ENCODE data around the gene TINCR.

The TINCR gene

DNA sequence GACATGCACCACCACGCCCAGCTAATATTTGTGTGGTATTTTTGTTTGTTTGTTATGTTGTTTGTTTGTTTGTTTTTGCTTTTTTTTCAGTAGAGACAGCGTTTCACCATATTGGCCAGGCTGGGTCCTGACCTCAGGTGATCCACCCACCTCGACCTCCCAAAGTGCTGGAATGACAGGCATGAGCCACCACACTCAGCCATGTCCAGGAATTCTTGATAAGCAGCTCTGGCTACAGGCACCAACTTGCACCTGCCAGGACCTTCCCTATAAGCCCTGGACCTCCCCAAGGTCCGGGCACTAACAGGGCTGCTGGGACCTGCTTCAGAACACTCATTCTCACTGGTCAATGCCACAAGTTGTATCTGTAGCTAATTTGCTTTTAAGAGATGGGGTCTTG, 48.7 kb downstream of the TINCR start:
- no peak for ATAC-seq
- TF ChIP-seq ZFP30 (CRISPR knock-in tag; IDR thresholded peaks at IDR 0.05) (no peak), ZNF70 (CRISPR knock-in tag; IDR thresholded peaks at IDR 0.05) (no peak)
- TF ChIP-seq, protein P1, sequence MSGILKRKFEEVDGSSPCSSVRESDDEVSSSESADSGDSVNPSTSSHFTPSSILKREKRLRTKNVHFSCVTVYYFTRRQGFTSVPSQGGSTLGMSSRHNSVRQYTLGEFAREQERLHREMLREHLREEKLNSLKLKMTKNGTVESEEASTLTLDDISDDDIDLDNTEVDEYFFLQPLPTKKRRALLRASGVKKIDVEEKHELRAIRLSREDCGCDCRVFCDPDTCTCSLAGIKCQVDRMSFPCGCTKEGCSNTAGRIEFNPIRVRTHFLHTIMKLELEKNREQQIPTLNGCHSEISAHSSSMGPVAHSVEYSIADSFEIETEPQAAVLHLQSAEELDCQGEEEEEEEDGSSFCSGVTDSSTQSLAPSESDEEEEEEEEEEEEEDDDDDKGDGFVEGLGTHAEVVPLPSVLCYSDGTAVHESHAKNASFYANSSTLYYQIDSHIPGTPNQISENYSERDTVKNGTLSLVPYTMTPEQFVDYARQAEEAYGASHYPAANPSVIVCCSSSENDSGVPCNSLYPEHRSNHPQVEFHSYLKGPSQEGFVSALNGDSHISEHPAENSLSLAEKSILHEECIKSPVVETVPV (CRISPR knock-in tag; IDR thresholded peaks at IDR 0.05), result no peak
- TF ChIP-seq, protein P2, sequence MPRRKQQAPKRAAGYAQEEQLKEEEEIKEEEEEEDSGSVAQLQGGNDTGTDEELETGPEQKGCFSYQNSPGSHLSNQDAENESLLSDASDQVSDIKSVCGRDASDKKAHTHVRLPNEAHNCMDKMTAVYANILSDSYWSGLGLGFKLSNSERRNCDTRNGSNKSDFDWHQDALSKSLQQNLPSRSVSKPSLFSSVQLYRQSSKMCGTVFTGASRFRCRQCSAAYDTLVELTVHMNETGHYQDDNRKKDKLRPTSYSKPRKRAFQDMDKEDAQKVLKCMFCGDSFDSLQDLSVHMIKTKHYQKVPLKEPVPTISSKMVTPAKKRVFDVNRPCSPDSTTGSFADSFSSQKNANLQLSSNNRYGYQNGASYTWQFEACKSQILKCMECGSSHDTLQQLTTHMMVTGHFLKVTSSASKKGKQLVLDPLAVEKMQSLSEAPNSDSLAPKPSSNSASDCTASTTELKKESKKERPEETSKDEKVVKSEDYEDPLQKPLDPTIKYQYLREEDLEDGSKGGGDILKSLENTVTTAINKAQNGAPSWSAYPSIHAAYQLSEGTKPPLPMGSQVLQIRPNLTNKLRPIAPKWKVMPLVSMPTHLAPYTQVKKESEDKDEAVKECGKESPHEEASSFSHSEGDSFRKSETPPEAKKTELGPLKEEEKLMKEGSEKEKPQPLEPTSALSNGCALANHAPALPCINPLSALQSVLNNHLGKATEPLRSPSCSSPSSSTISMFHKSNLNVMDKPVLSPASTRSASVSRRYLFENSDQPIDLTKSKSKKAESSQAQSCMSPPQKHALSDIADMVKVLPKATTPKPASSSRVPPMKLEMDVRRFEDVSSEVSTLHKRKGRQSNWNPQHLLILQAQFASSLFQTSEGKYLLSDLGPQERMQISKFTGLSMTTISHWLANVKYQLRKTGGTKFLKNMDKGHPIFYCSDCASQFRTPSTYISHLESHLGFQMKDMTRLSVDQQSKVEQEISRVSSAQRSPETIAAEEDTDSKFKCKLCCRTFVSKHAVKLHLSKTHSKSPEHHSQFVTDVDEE (CRISPR knock-in tag; IDR thresholded peaks at IDR 0.05), result no peak

DNA sequence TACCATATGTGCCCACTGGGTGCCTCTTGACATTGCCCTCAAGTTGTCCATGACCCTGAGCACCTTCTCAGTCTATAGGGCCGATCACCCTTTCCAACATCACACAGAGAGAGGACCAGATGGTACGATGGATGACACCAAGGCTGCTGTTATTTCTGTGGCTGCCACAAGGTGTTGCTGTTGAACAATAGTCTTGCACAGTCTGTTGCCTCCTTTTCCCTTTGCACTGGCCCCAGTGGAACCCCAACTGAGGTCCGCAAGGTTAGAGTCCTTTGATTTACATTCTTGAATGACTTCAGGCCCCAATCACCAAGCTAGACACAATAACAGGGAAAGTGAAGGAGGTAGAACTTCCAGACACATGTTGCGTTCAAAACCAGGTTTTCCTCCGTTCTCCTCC, 52.0 kb downstream of the TINCR start:
- no peak for ATAC-seq

DNA sequence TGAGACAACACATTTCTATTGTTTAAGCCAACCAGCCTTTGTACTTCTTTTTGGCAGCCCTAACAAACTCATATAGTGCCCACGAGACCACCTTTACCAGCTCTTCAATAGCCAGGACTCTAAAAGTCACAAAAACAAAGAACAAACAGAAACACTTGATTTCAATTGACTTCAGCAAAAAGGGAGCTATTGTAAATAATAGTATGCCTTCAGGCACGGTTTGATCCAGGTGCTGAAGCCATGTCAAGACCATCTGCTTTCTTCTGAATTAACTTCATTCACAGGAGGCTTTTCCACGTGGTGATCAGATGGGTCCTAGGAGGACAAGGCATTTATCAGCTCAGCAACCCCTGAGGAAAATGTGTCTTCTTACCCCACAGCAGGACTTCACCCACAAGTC, 53.8 kb downstream of the TINCR start:
- TF ChIP-seq RARB (CRISPR knock-in tag; IDR thresholded peaks at IDR 0.05) (no peak), ZFP3 (CRISPR knock-in tag; IDR thresholded peaks at IDR 0.05) (no peak), BACH2 (CRISPR knock-in tag; IDR thresholded peaks at IDR 0.05; ENCODE audit: borderline replicate concordance) (no peak), SNAI2 (CRISPR knock-in tag; IDR thresholded peaks at IDR 0.05) (no peak), ZNF565 (CRISPR knock-in tag; conservative IDR thresholded peaks at IDR 0.05; ENCODE audit: low read depth) (no peak), ZFP30 (CRISPR knock-in tag; IDR thresholded peaks at IDR 0.05) (no peak), TOX (CRISPR knock-in tag; IDR thresholded peaks at IDR 0.05; ENCODE audit: borderline replicate concordance) (no peak), GLIS3 (CRISPR knock-in tag; IDR thresholded peaks at IDR 0.05) (no peak), ISL1 (CRISPR knock-in tag; IDR thresholded peaks at IDR 0.05) (no peak)
- TF ChIP-seq, protein P3, sequence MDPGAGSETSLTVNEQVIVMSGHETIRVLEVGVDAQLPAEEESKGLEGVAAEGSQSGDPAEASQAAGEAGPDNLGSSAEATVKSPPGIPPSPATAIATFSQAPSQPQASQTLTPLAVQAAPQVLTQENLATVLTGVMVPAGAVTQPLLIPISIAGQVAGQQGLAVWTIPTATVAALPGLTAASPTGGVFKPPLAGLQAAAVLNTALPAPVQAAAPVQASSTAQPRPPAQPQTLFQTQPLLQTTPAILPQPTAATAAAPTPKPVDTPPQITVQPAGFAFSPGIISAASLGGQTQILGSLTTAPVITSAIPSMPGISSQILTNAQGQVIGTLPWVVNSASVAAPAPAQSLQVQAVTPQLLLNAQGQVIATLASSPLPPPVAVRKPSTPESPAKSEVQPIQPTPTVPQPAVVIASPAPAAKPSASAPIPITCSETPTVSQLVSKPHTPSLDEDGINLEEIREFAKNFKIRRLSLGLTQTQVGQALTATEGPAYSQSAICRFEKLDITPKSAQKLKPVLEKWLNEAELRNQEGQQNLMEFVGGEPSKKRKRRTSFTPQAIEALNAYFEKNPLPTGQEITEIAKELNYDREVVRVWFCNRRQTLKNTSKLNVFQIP (CRISPR knock-in tag; IDR thresholded peaks at IDR 0.05; ENCODE audit: borderline replicate concordance, low read depth), result no peak
- TF ChIP-seq, protein P4, sequence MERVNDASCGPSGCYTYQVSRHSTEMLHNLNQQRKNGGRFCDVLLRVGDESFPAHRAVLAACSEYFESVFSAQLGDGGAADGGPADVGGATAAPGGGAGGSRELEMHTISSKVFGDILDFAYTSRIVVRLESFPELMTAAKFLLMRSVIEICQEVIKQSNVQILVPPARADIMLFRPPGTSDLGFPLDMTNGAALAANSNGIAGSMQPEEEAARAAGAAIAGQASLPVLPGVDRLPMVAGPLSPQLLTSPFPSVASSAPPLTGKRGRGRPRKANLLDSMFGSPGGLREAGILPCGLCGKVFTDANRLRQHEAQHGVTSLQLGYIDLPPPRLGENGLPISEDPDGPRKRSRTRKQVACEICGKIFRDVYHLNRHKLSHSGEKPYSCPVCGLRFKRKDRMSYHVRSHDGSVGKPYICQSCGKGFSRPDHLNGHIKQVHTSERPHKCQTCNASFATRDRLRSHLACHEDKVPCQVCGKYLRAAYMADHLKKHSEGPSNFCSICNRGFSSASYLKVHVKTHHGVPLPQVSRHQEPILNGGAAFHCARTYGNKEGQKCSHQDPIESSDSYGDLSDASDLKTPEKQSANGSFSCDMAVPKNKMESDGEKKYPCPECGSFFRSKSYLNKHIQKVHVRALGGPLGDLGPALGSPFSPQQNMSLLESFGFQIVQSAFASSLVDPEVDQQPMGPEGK (CRISPR knock-in tag; IDR thresholded peaks at IDR 0.05; ENCODE audit: borderline replicate concordance), result no peak
- TF ChIP-seq, protein P2 (CRISPR knock-in tag; IDR thresholded peaks at IDR 0.05), result no peak
- TF ChIP-seq, protein P5, sequence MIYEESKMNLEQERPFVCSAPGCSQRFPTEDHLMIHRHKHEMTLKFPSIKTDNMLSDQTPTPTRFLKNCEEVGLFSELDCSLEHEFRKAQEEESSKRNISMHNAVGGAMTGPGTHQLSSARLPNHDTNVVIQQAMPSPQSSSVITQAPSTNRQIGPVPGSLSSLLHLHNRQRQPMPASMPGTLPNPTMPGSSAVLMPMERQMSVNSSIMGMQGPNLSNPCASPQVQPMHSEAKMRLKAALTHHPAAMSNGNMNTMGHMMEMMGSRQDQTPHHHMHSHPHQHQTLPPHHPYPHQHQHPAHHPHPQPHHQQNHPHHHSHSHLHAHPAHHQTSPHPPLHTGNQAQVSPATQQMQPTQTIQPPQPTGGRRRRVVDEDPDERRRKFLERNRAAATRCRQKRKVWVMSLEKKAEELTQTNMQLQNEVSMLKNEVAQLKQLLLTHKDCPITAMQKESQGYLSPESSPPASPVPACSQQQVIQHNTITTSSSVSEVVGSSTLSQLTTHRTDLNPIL (CRISPR knock-in tag; IDR thresholded peaks at IDR 0.05; ENCODE audit: low read depth), result no peak
- ATAC-seq, result no peak

More for the DNA sequence above, 52.0 kb downstream of the TINCR start:
- TF ChIP-seq BACH2 (CRISPR knock-in tag; IDR thresholded peaks at IDR 0.05; ENCODE audit: borderline replicate concordance), result no peak
- TF ChIP-seq TCF4 (CRISPR knock-in tag; IDR thresholded peaks at IDR 0.05; ENCODE audit: borderline replicate concordance), result no peak
